ENCODE measurements around the gene MPC1L.

Gene MPC1L

GRCh38 chrX:40615976-40616375, 7.3 kb upstream of the MPC1L start:
- Histone ChIP-seq H4K20me1 (ENCODE audit: insufficient read depth, low read length) (no peaks in the 10 kb centered on the region), H3K4me1 (ENCODE audit: insufficient read depth, low read length) (no peaks in the 10 kb centered on the region), H3K79me2 (ENCODE audit: insufficient read depth, low read length) (no peaks in the 10 kb centered on the region), H2AFZ (ENCODE audit: low read depth, low read length) (no peak overlapping the region), H3K4me2 (ENCODE audit: insufficient read depth, low read length) (no peak overlapping the region), H3K4me3 (ENCODE audit: low read depth in 1 of 2, low read length in 2 of 2) (no peak overlapping the region), H3K27me3 (ENCODE audit: insufficient read depth, low read length, poor library complexity) (no peaks in the 10 kb centered on the region), H3K36me3 (ENCODE audit: insufficient read depth, low read length) (no peaks in the 10 kb centered on the region), H3K9ac (ENCODE audit: low read depth, low read length) (no peak overlapping the region), H3K9me3 (ENCODE audit: insufficient read depth, low read length, severe bottlenecking) (no peaks in the 10 kb centered on the region), H3K27ac (ENCODE audit: low read length) (no peak overlapping the region)
- no peak for ATAC-seq (ENCODE audit: insufficient read depth, low read depth)
- DNase-seq, result no peak
- TF ChIP-seq CTCF (IDR thresholded peaks at IDR 0.05; ENCODE audit: borderline replicate concordance, extremely low read depth, low read length, poor library complexity, severe bottlenecking) (no peak), EZH2 (IDR thresholded peaks at IDR 0.05; ENCODE audit: borderline replicate concordance, low read depth, low read length, severe bottlenecking) (no peak)

DNA sequence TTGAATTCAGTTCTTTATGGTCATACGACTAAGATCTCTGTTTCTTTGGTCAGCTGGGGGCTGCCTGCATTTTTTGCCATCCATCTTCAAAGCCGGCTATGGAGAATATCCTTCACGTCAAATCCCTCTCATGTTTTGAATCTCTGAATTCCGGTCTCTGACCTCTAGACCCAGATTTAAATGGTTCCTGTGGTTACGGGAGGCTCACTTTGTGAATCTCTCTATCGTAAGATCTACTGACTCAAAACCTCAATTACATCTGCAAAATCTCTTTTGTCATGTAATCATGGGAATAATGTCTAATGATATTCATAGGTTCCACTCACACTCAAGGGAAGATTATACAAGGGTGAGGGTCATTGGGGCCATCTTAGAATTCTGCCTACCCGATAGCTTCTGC, 5.7 kb upstream of the MPC1L start:
- H3K27ac ChIP-seq (ENCODE audit: low read length), result no peak overlapping the region
- DNase-seq (no peak), ATAC-seq (ENCODE audit: insufficient read depth, low read depth) (no peak)
- H2AFZ ChIP-seq (ENCODE audit: low read depth, low read length), result no peak overlapping the region
- no peaks in the 10 kb centered on the region for H3K79me2 ChIP-seq (ENCODE audit: insufficient read depth, low read length)
- TF ChIP-seq CTCF (IDR thresholded peaks at IDR 0.05; ENCODE audit: borderline replicate concordance, extremely low read depth, low read length, poor library complexity, severe bottlenecking), result no peak
- no peak for TF ChIP-seq EZH2 (IDR thresholded peaks at IDR 0.05; ENCODE audit: borderline replicate concordance, low read depth, low read length, severe bottlenecking)
- H3K27me3 ChIP-seq (ENCODE audit: insufficient read depth, low read length, poor library complexity), result no peaks in the 10 kb centered on the region
- no peak overlapping the region for H3K4me3 ChIP-seq (ENCODE audit: low read depth in 1 of 2, low read length in 2 of 2)
- no peak overlapping the region for H3K9ac ChIP-seq (ENCODE audit: low read depth, low read length)
- no peak overlapping the region for H3K4me2 ChIP-seq (ENCODE audit: insufficient read depth, low read length)
- H3K36me3 ChIP-seq (ENCODE audit: insufficient read depth, low read length), result no peaks in the 10 kb centered on the region
- H3K9me3 ChIP-seq (ENCODE audit: insufficient read depth, low read length, severe bottlenecking), result no peaks in the 10 kb centered on the region
- H4K20me1 ChIP-seq (ENCODE audit: insufficient read depth, low read length), result no peaks in the 10 kb centered on the region
- no peaks in the 10 kb centered on the region for H3K4me1 ChIP-seq (ENCODE audit: insufficient read depth, low read length)

DNA sequence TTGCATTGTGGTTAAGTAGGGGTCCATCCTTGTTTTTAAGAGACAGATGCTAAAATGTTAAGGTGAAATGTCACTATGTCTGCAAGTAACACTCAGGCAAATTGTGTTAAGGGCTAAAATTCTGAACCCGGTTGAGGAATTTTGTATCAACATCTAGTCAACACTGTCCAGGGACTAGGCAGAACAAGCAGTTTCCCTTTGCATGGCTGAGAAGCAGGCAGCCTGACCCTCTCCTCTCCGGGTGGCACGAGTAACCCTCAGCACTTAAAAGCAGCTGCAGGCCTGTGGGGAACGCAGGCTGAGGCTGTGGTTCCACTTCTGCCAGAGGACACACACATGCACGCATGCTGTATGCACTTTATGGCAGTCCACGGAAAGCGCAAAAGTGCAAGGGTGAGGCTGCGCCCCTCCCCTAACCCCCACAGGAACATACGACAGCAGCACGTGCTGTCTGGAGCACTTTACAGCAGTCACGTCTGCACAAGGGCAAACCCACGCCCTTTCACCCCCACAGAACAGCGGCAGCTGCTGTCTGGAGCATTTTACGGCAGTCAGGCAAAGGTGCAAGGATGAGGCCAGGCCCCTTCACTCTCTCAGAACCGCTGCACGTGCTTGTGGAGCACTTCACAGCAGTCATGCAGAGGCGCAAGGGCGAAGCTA, 619 bp upstream of the MPC1L start:
- Histone ChIP-seq H3K9me3 (ENCODE audit: insufficient read depth, low read length, severe bottlenecking) (no peaks in the 10 kb centered on the region), H3K9ac (ENCODE audit: low read depth, low read length) (no peak overlapping the region), H3K27me3 (ENCODE audit: insufficient read depth, low read length, poor library complexity) (no peaks in the 10 kb centered on the region), H3K4me3 (ENCODE audit: low read depth in 1 of 2, low read length in 2 of 2) (no peak overlapping the region), H4K20me1 (ENCODE audit: insufficient read depth, low read length) (no peaks in the 10 kb centered on the region), H3K36me3 (ENCODE audit: insufficient read depth, low read length) (peaks cover 3% of the 10 kb centered on the region; the same call in 1 of the 2 replicates), H2AFZ (ENCODE audit: low read depth, low read length) (no peak overlapping the region), H3K79me2 (ENCODE audit: insufficient read depth, low read length) (no peaks in the 10 kb centered on the region), H3K4me1 (ENCODE audit: insufficient read depth, low read length) (no peaks in the 10 kb centered on the region), H3K4me2 (ENCODE audit: insufficient read depth, low read length) (no peak overlapping the region), H3K27ac (ENCODE audit: low read length) (no peak overlapping the region)
- DNase-seq (no peak), ATAC-seq (ENCODE audit: insufficient read depth, low read depth) (no peak)
- TF ChIP-seq CTCF (IDR thresholded peaks at IDR 0.05; ENCODE audit: borderline replicate concordance, extremely low read depth, low read length, poor library complexity, severe bottlenecking) (no peak), EZH2 (IDR thresholded peaks at IDR 0.05; ENCODE audit: borderline replicate concordance, low read depth, low read length, severe bottlenecking) (no peak)
